Endothelial cell of umbilical vein (primary cell): Measurements from ENCODE around the gene MBD6.

ENCODE experiments used
- EZH2 ChIP-seq: IDR thresholded peaks from 2 replicates; pipeline ENCODE4 v1.6.1; 2012; ENCODE audit warnings: borderline replicate concordance, low read depth, mild to moderate bottlenecking, moderate library complexity, low read length, inconsistent platforms; ENCODE audit not compliant: severe bottlenecking
- FOS ChIP-seq: IDR thresholded peaks from 2 replicates; pipeline ENCODE4 v1.6.1; 2011; ENCODE audit warnings: mild to moderate bottlenecking, low read length, moderate library complexity, borderline replicate concordance; ENCODE audit not compliant: insufficient read depth
- GATA2 ChIP-seq: IDR thresholded peaks from 2 replicates; pipeline ENCODE4 v1.7.0; 2011; ENCODE audit warnings: low read depth, mild to moderate bottlenecking, moderate library complexity, mixed read lengths, low read length; ENCODE audit not compliant: insufficient read length, insufficient read depth
- JUN ChIP-seq: IDR thresholded peaks from 2 replicates; pipeline ENCODE4 v1.6.1; 2011; ENCODE audit warnings: borderline replicate concordance, low read depth; ENCODE audit not compliant: insufficient read length, insufficient read depth
- MAX ChIP-seq: IDR thresholded peaks from 2 replicates; pipeline ENCODE4 v1.6.1; 2011; ENCODE audit not compliant: insufficient read depth, insufficient read length
- MYC ChIP-seq: IDR thresholded peaks from one replicate; pipeline ENCODE4 v1.6.1; 2011; ENCODE audit warnings: mild to moderate bottlenecking, low read depth, low read length
- POLR2A ChIP-seq: IDR thresholded peaks from 2 replicates; pipeline ENCODE4 v1.6.1; 2012; ENCODE audit warnings: low read depth, mild to moderate bottlenecking, control low read depth, low read length
- POLR2AphosphoS5 ChIP-seq: IDR thresholded peaks from 2 replicates; pipeline ENCODE4 v1.6.1; 2012; ENCODE audit warnings: low read depth, mild to moderate bottlenecking, control low read depth, low read length, moderate library complexity; ENCODE audit not compliant: insufficient read depth
- TF ChIP-seq, protein P1 (sequence below), 2 donors: IDR thresholded peaks; 1 replicate in 1 of 2; 2 replicates in 1 of 2; pipeline ENCODE4 v1.5.1; 2011; ENCODE audit warnings: low read length in 2 of 2, mild to moderate bottlenecking in 2 of 2, moderate library complexity in 2 of 2, control low read depth in 1 of 2, inconsistent platforms in 1 of 2, low read depth in 1 of 2; ENCODE audit not compliant: insufficient read depth in 1 of 2; ENCODE audit errors: extremely low read depth in 1 of 2

DNA sequence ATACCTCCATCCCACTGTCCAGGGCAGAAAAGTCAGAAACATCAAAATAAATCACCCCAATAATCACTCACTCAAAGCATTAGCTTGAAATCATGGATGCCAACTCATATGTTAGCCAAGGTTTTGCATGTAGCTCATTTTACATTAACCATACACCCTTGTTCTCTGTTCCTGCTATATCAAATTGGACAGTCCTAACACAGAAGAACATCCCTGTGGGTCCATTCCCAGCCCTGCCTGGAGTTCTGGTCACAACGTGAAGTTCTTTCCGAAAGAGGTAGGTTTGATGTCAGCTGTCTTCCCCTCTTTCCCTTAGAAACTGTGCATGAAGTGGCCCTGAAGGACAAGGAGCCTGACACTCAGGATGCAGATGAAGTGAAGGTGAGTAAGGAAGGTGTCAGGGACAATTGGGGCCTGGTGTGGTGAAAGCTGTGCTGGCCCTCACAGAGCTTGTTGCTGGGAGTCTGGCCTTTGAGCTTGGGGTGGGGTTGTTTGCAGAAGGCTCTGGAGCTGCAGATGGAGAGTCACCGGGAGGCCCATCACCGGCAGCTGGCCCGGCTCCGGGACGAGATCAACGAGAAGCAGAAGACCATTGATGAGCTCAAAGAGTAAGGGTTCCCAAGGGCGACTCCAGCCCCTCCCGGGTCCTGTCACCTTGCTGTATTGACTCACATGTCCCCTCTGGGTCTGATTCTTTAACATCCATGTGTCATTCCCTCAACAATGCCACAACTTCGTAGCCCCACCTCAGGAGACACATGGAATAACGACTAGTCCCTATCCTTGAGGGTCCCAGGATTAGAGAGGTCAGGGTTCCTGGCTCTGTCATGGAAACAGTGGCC, 53.4 kb downstream of the MBD6 start:
- TF ChIP-seq, protein P1, sequence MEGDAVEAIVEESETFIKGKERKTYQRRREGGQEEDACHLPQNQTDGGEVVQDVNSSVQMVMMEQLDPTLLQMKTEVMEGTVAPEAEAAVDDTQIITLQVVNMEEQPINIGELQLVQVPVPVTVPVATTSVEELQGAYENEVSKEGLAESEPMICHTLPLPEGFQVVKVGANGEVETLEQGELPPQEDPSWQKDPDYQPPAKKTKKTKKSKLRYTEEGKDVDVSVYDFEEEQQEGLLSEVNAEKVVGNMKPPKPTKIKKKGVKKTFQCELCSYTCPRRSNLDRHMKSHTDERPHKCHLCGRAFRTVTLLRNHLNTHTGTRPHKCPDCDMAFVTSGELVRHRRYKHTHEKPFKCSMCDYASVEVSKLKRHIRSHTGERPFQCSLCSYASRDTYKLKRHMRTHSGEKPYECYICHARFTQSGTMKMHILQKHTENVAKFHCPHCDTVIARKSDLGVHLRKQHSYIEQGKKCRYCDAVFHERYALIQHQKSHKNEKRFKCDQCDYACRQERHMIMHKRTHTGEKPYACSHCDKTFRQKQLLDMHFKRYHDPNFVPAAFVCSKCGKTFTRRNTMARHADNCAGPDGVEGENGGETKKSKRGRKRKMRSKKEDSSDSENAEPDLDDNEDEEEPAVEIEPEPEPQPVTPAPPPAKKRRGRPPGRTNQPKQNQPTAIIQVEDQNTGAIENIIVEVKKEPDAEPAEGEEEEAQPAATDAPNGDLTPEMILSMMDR (IDR thresholded peaks at IDR 0.05; ENCODE audit: extremely low read depth in 1 of 2, insufficient read depth in 1 of 2, low read depth in 1 of 2, low read length in 2 of 2), result no peak
- TF ChIP-seq EZH2, result no peak
- no peak for TF ChIP-seq POLR2AphosphoS5
- TF ChIP-seq JUN, result no peak
- TF ChIP-seq FOS, result no peak
- TF ChIP-seq POLR2A, result no peak
- TF ChIP-seq MAX, result no peak
- TF ChIP-seq GATA2, result no peak
- TF ChIP-seq MYC, result no peak
